Activated CD4-positive, alpha-beta memory T cell treated with anti-CD3 and anti-CD28 coated beads, Interleukin-2, amount 10 ng/mL, durations not matched to agents 7 days and 5 days (primary cell): Measurements from ENCODE around the gene PXYLP1. TPM values are rescaled to one million over a fixed set of nuclear protein-coding genes. Genes with fewer than 3 reads are reported as not detected.

Source experiments
- CTCF ChIA-PET: fragments of 350-600 bp; sonication (Branson Sonifier 250); formaldehyde crosslinking; loops from one replicate; lab custom pipeline; 2021; ENCODE audit warnings: antibody characterized with exemption, inconsistent platforms; lab: Charles Lee
- POLR2A ChIA-PET: fragments of 350-600 bp; sonication (Branson Sonifier 250); formaldehyde crosslinking; loops from one replicate; lab custom pipeline; 2021; ENCODE audit warnings: antibody characterized with exemption; lab: Charles Lee
- DNase-seq: peaks from one replicate; pipeline ENCODE4 v3.0.0-alpha.2; 2020
- H3K27ac Mint-ChIP-seq: one replicate; pipeline ENCODE4 v1.8.0; 2021; ENCODE audit warnings: mild to moderate bottlenecking, mixed read lengths
- H3K27me3 Mint-ChIP-seq: one replicate; pipeline ENCODE4 v1.8.0; 2021; ENCODE audit warnings: mixed read lengths
- H3K36me3 Mint-ChIP-seq: one replicate; pipeline ENCODE4 v1.8.0; 2021; ENCODE audit warnings: low read depth, mixed read lengths
- H3K4me1 Mint-ChIP-seq: one replicate; pipeline ENCODE4 v1.8.0; 2021; ENCODE audit warnings: mixed read lengths
- H3K4me3 Mint-ChIP-seq: one replicate; pipeline ENCODE4 v1.8.0; 2021; ENCODE audit warnings: mild to moderate bottlenecking, mixed read lengths
- H3K9me3 Mint-ChIP-seq: one replicate; pipeline ENCODE4 v1.8.0; 2021; ENCODE audit warnings: mixed read lengths
- total RNA-seq, 2 experiments: library from RNA; stranded (reverse); gene quantifications; one replicate each; pipeline ENCODE4 v1.2.3, GENCODE V29; 2021

Gene PXYLP1
- total RNA-seq, 2 experiments from 2014 or later = 16.1 to 16.5 TPM

DNA sequence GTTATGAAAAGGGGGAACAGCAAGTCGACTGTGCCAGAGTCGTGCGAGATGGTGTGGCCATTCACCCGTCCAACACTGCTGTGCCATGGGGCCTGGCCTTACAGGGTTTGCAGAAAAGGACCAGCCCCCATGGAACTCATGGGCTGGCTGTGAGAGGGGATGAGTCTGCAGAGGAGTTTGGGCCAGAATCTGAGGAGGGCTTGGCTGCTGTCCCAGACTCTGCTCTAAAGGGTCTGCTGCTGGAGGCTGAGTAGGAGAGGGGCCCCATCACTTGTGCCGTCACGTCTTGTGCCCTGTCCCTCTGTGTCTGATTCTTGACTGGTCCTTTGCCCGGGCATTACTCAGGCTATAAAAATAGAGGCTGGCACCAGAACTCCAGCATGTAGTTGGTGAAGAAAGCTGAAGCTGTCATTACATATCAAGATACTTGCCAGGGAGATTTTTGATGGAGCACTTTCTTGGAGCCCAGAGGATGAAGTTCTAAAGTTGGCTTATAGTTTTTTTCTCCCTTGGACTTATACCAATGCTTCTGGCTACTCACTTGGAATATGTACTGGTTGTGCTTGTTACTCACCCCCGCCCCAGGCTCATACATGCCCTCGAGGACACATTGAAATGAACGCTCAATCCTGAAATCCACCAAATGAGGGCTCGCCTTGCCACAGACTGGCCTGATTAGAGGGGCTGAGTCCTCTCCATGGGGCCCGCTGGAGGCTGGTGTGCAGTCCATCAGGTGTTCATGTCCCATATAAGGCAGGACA lies 10.2 kb downstream of the PXYLP1 start:
- ChIA-PET CTCF (interaction anchor here (3.8 kb wide), 1 partner anchor 9 kb away, joined by 23 read pairs; the partner anchor contains the start of gene PXYLP1), POLR2A (interaction anchor here (1.1 kb wide), 1 partner anchor 8 kb away, joined by 3 read pairs; no protein-coding TSS in a partner anchor)
- no peak overlapping the region for H3K4me3 Mint-ChIP-seq
- no peak for DNase-seq
- H3K4me1 Mint-ChIP-seq = peaks cover 51% of the 10 kb centered on the region
- peaks cover 29% of the 10 kb centered on the region for H3K36me3 Mint-ChIP-seq
- no peak overlapping the region for H3K27ac Mint-ChIP-seq
- H3K9me3 Mint-ChIP-seq = no peaks in the 10 kb centered on the region
- H3K27me3 Mint-ChIP-seq = no peaks in the 10 kb centered on the region

DNA sequence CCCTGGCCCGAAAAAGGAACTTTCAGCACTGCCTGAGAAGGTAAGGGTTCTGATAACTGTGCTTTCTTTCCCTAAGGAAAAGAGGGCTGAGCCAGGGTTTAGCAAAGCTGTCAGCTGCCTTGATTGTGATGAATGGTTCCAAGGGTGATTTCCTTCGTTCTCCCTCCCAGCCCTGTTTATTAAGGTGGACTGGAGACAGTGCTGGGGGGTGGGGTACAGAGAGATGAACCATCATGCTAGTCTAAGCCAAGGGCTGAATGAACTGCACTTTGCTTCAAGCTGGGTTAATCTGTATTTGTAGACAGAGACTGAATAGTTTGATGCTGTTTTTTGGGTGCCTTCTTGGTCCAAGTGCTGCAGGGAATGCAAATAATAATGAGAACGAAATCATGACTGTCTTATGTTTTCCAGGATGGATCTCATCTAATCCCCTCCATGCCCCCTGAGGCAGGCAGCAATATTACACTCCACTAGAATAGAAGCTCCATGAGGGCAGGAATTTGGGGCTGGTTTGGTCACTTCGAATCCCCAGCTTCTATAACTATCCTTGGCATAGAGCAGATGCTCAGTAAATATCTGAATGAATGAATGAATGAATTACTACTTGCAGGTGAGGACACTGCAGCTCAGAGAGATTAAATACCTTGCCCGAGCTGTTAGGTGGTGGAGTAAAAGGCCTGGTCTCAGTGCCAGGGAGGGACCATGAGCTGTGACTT lies 10.9 kb downstream of the PXYLP1 start:
- POLR2A ChIA-PET = interaction anchor here (0.9 to 2.0 kb wide), 2 partner anchors 11 to 25 kb away, joined by 4 to 9 read pairs; partner anchors contain the start of gene PXYLP1
- CTCF ChIA-PET = interaction anchor here (3.8 kb wide), 1 partner anchor 10 kb away, joined by 23 read pairs; the partner anchor contains the start of gene PXYLP1
- H3K36me3 Mint-ChIP-seq = peaks cover 29% of the 10 kb centered on the region
- H3K27ac Mint-ChIP-seq = no peak overlapping the region
- no peak overlapping the region for H3K4me3 Mint-ChIP-seq
- H3K9me3 Mint-ChIP-seq = no peaks in the 10 kb centered on the region
- H3K4me1 Mint-ChIP-seq = peaks cover 44% of the 10 kb centered on the region
- H3K27me3 Mint-ChIP-seq = no peaks in the 10 kb centered on the region
- DNase-seq = no peak

DNA sequence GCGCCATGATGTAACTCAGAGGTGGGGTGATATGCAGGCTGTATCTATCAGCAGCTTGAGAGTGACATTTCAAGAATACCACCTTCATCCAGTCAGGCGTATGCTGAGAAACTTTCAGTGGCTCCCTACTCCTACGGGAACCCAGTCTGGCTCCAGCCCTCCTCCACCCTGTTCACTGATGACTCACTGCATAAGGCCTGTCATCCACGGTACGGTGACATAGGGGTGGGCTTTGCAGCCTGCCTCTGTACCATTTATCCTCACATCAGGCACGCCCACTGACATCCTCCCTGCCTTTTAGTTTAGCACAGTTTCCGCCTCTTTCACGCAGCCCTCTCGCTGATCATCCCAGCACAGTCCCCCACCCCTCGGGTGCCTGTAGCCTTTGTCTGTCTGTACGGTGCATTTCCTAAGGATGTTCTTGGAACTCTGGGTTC lies 11.7 kb downstream of the PXYLP1 start:
- Mint-ChIP-seq H3K27ac (peak overlapping the region; percentile 32), H3K9me3 (no peaks in the 10 kb centered on the region), H3K27me3 (no peaks in the 10 kb centered on the region), H3K4me1 (peaks cover 36% of the 10 kb centered on the region), H3K4me3 (no peak overlapping the region), H3K36me3 (peaks cover 27% of the 10 kb centered on the region)
- ChIA-PET CTCF (interaction anchor here (3.8 kb wide), 1 partner anchor 10 kb away, joined by 23 read pairs; the partner anchor contains the start of gene PXYLP1), POLR2A (interaction anchor here (0.9 to 2.0 kb wide), 2 partner anchors 12 to 24 kb away, joined by 4 to 9 read pairs; partner anchors contain the start of gene PXYLP1)
- DNase-seq = peak; percentile 39

DNA sequence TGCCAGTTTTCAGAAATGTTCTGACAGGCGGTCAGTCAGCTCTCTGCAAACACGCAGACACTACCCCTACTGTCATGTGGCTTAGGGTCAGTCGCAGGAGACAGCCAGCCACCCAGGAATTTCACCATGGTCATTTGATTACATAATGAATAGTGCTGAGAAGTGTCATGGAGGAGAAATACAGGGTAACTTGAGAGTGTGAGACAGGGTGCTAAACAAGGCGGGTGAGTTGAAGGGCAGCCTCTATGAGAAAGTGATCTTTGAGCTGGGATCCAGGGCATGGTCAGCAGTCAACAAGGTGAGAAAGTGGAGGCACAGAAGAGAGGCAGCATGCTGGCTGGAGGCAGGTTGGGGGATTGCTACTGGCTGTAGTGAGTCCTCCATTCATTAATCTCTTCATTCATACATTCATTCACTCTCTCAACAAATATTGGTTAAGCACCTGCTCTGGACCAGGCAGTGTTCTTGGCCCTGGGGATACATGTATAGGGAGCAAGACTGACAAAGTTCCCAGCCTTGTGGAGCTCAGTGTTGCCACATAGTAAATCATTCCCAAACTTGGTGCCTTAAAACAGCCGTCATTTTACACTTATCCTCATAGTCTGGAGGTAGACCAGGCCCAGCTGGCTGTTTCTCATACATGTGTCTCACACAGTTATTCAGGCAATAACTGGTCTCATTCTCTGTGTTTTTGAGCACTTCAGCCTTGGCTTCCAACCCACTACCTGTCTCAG lies 14.8 kb downstream of the PXYLP1 start:
- Mint-ChIP-seq H3K9me3 (no peaks in the 10 kb centered on the region), H3K27me3 (no peaks in the 10 kb centered on the region), H3K27ac (no peak overlapping the region), H3K4me1 (peaks cover 13% of the 10 kb centered on the region), H3K4me3 (no peak overlapping the region), H3K36me3 (peaks cover 11% of the 10 kb centered on the region)
- ChIA-PET CTCF (interaction anchor here (1.1 to 2.5 kb wide), 4 partner anchors 9 to 55 kb away, joined by 3 to 14 read pairs (median 6); partner anchors contain the start of gene PXYLP1), POLR2A (interaction anchor here (1.0 to 1.8 kb wide), 4 partner anchors 10 to 21 kb away, joined by 3 to 10 read pairs (median 5); partner anchors contain the start of gene PXYLP1)
- DNase-seq = no peak

DNA sequence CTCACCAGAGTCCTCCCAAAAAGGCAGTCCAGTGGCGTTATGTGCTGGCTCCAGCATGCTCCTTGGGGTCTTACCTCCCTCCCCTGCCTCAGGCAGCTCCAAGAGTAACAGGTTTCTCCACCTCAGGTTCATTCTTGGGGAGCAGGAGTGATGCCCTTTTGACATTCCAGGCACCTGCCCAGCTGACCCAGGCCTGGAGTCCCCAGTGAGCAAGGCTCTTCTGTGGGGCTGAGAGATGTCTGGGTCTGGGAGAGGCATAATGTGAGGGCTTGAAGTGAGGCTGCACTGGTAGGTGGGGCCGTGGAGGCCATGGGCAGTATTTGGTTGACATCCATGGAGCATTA lies 15.3 kb downstream of the PXYLP1 start:
- Mint-ChIP-seq H3K27ac (no peak overlapping the region), H3K9me3 (no peaks in the 10 kb centered on the region), H3K27me3 (no peaks in the 10 kb centered on the region), H3K4me3 (no peak overlapping the region), H3K4me1 (peaks cover 13% of the 10 kb centered on the region), H3K36me3 (peaks cover 6% of the 10 kb centered on the region)
- no peak for DNase-seq
- ChIA-PET CTCF (interaction anchor here (2.5 kb wide), 1 partner anchor 15 kb away, joined by 14 read pairs; the partner anchor contains the start of gene PXYLP1), POLR2A (interaction anchor here (1.1 kb wide), 1 partner anchor 20 kb away, joined by 5 read pairs; no protein-coding TSS in a partner anchor)

DNA sequence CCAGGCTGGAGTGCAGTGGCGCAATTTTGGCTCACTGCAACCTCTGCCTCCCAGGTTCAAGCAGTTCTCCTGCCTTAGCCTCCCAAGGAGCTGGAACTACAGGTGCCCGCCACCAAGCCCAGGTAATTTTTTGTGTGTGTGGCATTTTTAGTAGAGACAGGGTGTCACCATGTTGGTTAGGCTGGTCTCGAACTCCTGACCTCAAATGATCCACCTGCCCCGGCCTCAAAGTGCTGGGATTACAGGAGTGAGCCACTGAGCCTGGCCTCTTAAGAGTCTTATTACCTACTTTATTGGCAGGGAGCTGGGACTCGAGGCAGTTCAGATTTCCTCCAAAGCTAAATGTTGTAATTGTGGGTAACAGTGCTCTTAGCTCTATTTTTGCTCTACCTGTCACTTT lies 16.4 kb downstream of the PXYLP1 start:
- Mint-ChIP-seq H3K27ac (no peak overlapping the region), H3K36me3 (no peaks in the 10 kb centered on the region), H3K4me3 (no peak overlapping the region), H3K4me1 (peaks cover 6% of the 10 kb centered on the region), H3K27me3 (no peaks in the 10 kb centered on the region), H3K9me3 (no peaks in the 10 kb centered on the region)
- ChIA-PET POLR2A (interaction anchor here (0.8 to 1.2 kb wide), 3 partner anchors 9 to 18 kb away, joined by 3 read pairs; partner anchors contain the start of gene PXYLP1), CTCF (interaction anchor here (0.7 to 3.0 kb wide), 2 partner anchors 8 to 16 kb away, joined by 3 to 16 read pairs; partner anchors contain the start of gene PXYLP1)
- no peak for DNase-seq

DNA sequence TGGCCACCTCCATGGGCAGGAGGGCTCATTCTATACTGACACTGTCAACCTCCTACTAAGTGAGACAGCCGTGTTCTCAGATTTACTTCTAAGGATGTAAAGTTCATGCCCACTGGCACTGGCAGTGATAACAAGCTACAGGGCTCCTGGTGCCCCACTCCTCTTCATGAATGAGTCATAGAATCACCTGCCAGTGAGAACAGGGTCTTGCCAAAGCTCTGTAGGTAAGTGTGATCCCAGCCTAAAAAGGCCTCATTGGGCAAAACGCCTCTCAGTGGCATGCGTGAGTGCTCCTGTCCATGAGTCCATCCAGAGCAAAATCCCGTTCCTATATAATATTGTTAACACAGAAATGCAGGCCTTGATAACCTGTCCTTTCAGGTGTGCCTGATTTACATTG lies 17.4 kb downstream of the PXYLP1 start:
- Mint-ChIP-seq H3K27me3 (no peaks in the 10 kb centered on the region), H3K9me3 (no peaks in the 10 kb centered on the region), H3K27ac (no peak overlapping the region), H3K4me3 (no peak overlapping the region), H3K4me1 (no peaks in the 10 kb centered on the region), H3K36me3 (no peaks in the 10 kb centered on the region)
- no peak for DNase-seq
- POLR2A ChIA-PET = interaction anchor here (0.9 to 3.1 kb wide), 3 partner anchors 8 to 18 kb away, joined by 3 to 23 read pairs (median 3); partner anchors contain the start of gene PXYLP1
- CTCF ChIA-PET = interaction anchor here (1.4 to 3.0 kb wide), 2 partner anchors 17 to 18 kb away, joined by 4 to 16 read pairs; partner anchors contain the start of gene PXYLP1

DNA sequence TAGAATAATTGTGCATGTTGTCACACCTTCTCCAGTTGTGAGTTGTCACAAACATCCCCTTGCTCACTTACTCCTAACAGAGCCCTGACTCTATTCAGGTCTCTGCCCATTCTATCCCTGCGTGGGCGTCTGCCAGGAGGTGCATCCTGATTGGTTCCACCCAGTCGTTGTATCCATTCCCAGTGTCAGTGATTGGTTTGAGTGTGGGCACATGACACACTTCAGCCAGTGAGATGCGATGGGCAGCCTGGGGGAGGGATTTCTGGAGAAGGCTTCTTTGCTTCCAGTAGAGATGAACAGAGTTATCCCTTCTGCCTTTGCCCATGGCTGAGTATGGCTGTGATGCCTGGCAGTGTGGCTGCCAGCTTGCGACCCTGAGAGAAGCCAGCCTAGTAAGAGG lies 18.7 kb downstream of the PXYLP1 start:
- POLR2A ChIA-PET = interaction anchor here (3.1 kb wide), 1 partner anchor 19 kb away, joined by 23 read pairs; the partner anchor contains the start of gene PXYLP1
- Mint-ChIP-seq H3K4me3 (no peak overlapping the region), H3K9me3 (no peaks in the 10 kb centered on the region)

DNA sequence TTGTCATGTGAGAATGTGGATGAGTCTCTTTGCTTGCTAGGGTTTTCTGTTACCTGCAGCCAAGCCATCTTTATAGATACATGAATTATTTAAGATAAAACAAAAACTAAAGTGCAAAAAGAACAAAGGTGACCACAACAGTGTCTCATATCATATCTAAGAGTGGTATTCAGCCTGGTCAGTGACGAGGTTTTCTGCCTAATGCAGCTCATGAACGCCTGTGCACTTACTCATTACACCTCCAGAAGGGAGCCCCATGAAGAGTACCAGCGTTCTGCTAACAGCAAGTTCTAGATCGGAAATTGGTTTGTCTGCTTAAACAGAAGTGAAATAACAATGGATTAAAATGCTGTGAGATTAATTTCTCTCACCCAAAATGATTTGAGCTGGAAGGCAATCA lies 19.2 kb downstream of the PXYLP1 start:
- POLR2A ChIA-PET = interaction anchor here (0.6 to 3.1 kb wide), 2 partner anchors 12 to 20 kb away, joined by 3 to 23 read pairs; partner anchors contain the start of gene PXYLP1
- H3K27me3 Mint-ChIP-seq = no peaks in the 10 kb centered on the region
- no peaks in the 10 kb centered on the region for H3K9me3 Mint-ChIP-seq
- DNase-seq = no peak
- CTCF ChIA-PET = interaction anchor here (0.6 to 1.9 kb wide), 3 partner anchors 19 to 277 kb away, joined by 3 to 7 read pairs (median 3); partner anchors contain the start of gene PXYLP1
- H3K4me3 Mint-ChIP-seq = no peak overlapping the region
- H3K27ac Mint-ChIP-seq = no peak overlapping the region
- H3K36me3 Mint-ChIP-seq = no peaks in the 10 kb centered on the region
- H3K4me1 Mint-ChIP-seq = peaks cover 7% of the 10 kb centered on the region

More for the DNA sequence above, 18.7 kb downstream of the PXYLP1 start:
- CTCF ChIA-PET = interaction anchor here (1.3 to 3.0 kb wide), 4 partner anchors 17 to 276 kb away, joined by 3 to 16 read pairs (median 6); partner anchors contain the start of gene PXYLP1
- no peak overlapping the region for H3K27ac Mint-ChIP-seq
- no peak for DNase-seq
- H3K27me3 Mint-ChIP-seq = no peaks in the 10 kb centered on the region
- H3K4me1 Mint-ChIP-seq = peaks cover 3% of the 10 kb centered on the region
- no peaks in the 10 kb centered on the region for H3K36me3 Mint-ChIP-seq

DNA sequence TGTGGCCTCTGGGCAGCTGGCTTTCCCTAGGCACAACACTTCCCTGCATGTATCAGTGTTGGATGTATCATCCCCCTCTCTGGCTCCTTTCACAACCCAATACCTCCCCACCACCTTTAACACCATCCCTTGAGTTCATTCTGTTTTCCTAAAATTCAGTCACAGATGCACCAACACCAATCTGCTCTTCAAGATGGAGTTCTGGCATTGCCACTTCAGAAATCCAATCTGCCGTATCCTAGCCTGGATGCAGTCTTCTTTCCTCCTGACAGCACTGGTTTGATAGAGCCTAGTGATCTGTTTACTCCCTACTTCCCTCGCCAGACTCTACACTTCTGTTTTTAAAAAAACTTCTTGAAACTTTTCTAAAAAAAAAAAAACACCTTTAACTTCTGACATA lies 21.7 kb downstream of the PXYLP1 start:
- CTCF ChIA-PET = no interaction called here
- Mint-ChIP-seq H3K9me3 (no peaks in the 10 kb centered on the region), H3K4me1 (peaks cover 18% of the 10 kb centered on the region), H3K4me3 (no peak overlapping the region), H3K27ac (no peak overlapping the region), H3K36me3 (no peaks in the 10 kb centered on the region), H3K27me3 (no peaks in the 10 kb centered on the region)
- POLR2A ChIA-PET = interaction anchor here (1.1 to 3.8 kb wide), 2 partner anchors 13 to 22 kb away, joined by 3 to 14 read pairs; partner anchors contain the start of gene PXYLP1
- DNase-seq = no peak

DNA sequence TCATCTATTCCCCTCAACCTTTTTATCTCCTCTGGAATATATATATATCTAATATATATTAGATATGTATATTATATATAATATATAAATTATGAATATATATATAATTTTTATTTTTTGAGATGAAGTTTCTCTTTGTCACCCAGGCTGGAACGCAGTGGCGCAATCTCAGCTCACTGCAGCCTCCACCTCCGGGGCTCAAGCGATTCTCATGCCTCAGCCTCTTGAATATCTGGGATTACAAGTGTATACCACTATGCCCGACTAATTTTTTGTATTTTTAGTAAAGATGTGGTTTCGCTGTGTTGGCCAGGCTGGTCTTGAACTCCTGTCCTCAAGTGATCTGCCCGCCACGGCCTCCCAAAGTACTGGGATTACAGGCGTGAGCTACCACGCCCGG lies 22.2 kb downstream of the PXYLP1 start:
- no peak overlapping the region for H3K27ac Mint-ChIP-seq
- H3K9me3 Mint-ChIP-seq = no peaks in the 10 kb centered on the region
- POLR2A ChIA-PET = interaction anchor here (3.8 kb wide), 1 partner anchor 13 kb away, joined by 14 read pairs; no protein-coding TSS in a partner anchor
- CTCF ChIA-PET = no interaction called here
- no peaks in the 10 kb centered on the region for H3K27me3 Mint-ChIP-seq
- DNase-seq = no peak
- no peak overlapping the region for H3K4me3 Mint-ChIP-seq
- peaks cover 19% of the 10 kb centered on the region for H3K4me1 Mint-ChIP-seq
- no peaks in the 10 kb centered on the region for H3K36me3 Mint-ChIP-seq
